K562 (cell line): Measurements from ENCODE around the gene ATP13A4.

Source experiments
- ADNP ChIP-seq: fragments of 200-800 bp; sonication (Bioruptor generic); IDR thresholded peaks from 2 replicates; pipeline ENCODE4 v1.6.1; 2016; ENCODE audit warnings: missing genetic modification characterization, missing compliant biosample characterization
- BHLHE40 ChIP-seq: IDR thresholded peaks from 2 replicates; pipeline ENCODE4 v1.6.1; 2011; ENCODE audit warnings: low read length, improper control_type of control experiment
- CTCF ChIP-seq, 3 experiments: IDR thresholded peaks in 2 of 3; conservative IDR thresholded peaks in 1 of 3; 2 replicates each; pipeline ENCODE4 v1.5.1; 2011 to 2012; ENCODE audit warnings: low read length in 3 of 3, mild to moderate bottlenecking in 3 of 3, control low read depth in 2 of 3, improper control_type of control experiment in 1 of 3, inconsistent platforms in 1 of 3, low read depth in 1 of 3, mixed read lengths in 1 of 3, moderate library complexity in 1 of 3; ENCODE audit not compliant: insufficient read depth in 2 of 3
- EP300 ChIP-seq: IDR thresholded peaks from 2 replicates; pipeline ENCODE4 v1.6.1; 2012; ENCODE audit warnings: low read length, improper control_type of control experiment
- MLX ChIP-seq, 2 experiments: fragments of 450-650 bp in 1 of 2; sonication (generic) in 1 of 2; formaldehyde crosslinking; conservative IDR thresholded peaks; 2 replicates each; pipeline versions ENCODE4 v1.4.0 to v1.8.1; 2020 to 2022; ENCODE audit warnings: mild to moderate bottlenecking in 1 of 2, missing genetic modification reagents in 1 of 2
- SIN3A ChIP-seq, 2 experiments: fragments of 150-350 bp in 1 of 2; IDR thresholded peaks; 2 replicates each; pipeline ENCODE4 v1.6.1; 2011 to 2016; ENCODE audit warnings: borderline replicate concordance in 2 of 2, low read depth in 2 of 2, low read length in 2 of 2, mild to moderate bottlenecking in 2 of 2, moderate library complexity in 2 of 2; ENCODE audit not compliant: control insufficient read depth in 1 of 2
- SMAD3 ChIP-seq: fragments of 450-650 bp; formaldehyde crosslinking; conservative IDR thresholded peaks from 2 replicates; pipeline ENCODE4 v1.4.0; 2020; ENCODE audit warnings: mild to moderate bottlenecking
- ZBTB1 ChIP-seq: sonication (generic); formaldehyde crosslinking; IDR thresholded peaks from 2 replicates; pipeline ENCODE4 v1.8.1; 2023; ENCODE audit warnings: missing genetic modification reagents, low read depth, mild to moderate bottlenecking, borderline replicate concordance

- TF ChIP-seq MLX (CRISPR knock-in tag; conservative IDR thresholded peaks at IDR 0.05) (no peak), SIN3A (IDR thresholded peaks at IDR 0.05; ENCODE audit: borderline replicate concordance in 2 of 2, control insufficient read depth in 1 of 2, low read depth in 2 of 2, low read length in 2 of 2) (no peak), CTCF (IDR thresholded peaks at IDR 0.05 in 2 of 3, conservative IDR thresholded peaks at IDR 0.05 in 1 of 3; ENCODE audit: insufficient read depth in 2 of 3, low read depth in 1 of 3, low read length in 3 of 3) (no peak), EP300 (no peak), ADNP (tag) (no peak), SMAD3 (CRISPR knock-in tag) (no peak), ZBTB1 (CRISPR knock-in tag) (no peak), BHLHE40 (no peak)
Measured at GRCh38 chr3:193457526-193457925, 97.2 kb downstream of the ATP13A4 start.
